Prostate gland (tissue), 2 donors: ENCODE results near the gene PATE3.

Experiments
- POLR2A ChIP-seq: fragments of 450-650 bp; IDR thresholded peaks from one replicate; pipeline ENCODE4 v1.6.1; 2016; ENCODE audit warnings: antibody characterized with exemption, mild to moderate bottlenecking
- POLR2AphosphoS5 ChIP-seq: sonication (generic); formaldehyde crosslinking; IDR thresholded peaks from one replicate; pipeline ENCODE4 v1.6.1; 2017; ENCODE audit warnings: antibody characterized with exemption
- TF ChIP-seq, protein P1 (sequence below), 4 experiments: fragments of 200-600 bp in 2 of 4; fragments of 450-650 bp in 2 of 4; sonication (generic) in 2 of 4; IDR thresholded peaks; 1 replicate in 3 of 4; 2 replicates in 1 of 4; pipeline ENCODE4 v1.5.1; 2016 to 2019; ENCODE audit warnings: antibody characterized with exemption in 4 of 4, mild to moderate bottlenecking in 2 of 4, moderate library complexity in 2 of 4

DNA sequence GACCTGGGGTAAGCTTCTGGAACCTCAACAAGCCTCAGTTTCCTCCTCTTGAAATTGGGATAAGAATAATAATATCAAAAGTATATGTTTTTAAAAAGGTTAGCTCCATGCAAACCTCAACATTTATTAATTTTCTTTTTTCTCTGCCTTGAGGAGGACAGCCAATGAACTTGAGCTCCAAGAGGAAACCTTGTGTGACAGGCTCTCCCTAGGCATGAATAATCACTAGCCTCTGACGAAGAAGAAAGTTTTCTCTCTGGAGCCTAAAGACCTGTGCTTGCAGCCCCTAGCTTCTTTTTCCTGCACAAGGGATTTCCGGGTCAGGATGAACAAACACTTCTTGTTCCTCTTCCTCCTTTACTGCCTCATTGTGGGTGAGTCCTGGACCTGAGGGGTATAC lies at the start of gene PATE3:
- TF ChIP-seq, protein P1, sequence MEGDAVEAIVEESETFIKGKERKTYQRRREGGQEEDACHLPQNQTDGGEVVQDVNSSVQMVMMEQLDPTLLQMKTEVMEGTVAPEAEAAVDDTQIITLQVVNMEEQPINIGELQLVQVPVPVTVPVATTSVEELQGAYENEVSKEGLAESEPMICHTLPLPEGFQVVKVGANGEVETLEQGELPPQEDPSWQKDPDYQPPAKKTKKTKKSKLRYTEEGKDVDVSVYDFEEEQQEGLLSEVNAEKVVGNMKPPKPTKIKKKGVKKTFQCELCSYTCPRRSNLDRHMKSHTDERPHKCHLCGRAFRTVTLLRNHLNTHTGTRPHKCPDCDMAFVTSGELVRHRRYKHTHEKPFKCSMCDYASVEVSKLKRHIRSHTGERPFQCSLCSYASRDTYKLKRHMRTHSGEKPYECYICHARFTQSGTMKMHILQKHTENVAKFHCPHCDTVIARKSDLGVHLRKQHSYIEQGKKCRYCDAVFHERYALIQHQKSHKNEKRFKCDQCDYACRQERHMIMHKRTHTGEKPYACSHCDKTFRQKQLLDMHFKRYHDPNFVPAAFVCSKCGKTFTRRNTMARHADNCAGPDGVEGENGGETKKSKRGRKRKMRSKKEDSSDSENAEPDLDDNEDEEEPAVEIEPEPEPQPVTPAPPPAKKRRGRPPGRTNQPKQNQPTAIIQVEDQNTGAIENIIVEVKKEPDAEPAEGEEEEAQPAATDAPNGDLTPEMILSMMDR (IDR thresholded peaks at IDR 0.05) = no peak
- TF ChIP-seq POLR2A (no peak), POLR2AphosphoS5 (no peak)
